Uterus (tissue), 2 donors: Measurements from ENCODE around the gene SLC6A19.

ENCODE experiments used
- CTCF ChIP-seq, 4 experiments: fragments of 200-600 bp in 2 of 4; fragments of 450-650 bp in 2 of 4; sonication (generic) in 2 of 4; IDR thresholded peaks; one replicate each; pipeline ENCODE4 v1.5.1; 2016 to 2019; ENCODE audit warnings: antibody characterized with exemption in 4 of 4, mild to moderate bottlenecking in 2 of 4, moderate library complexity in 1 of 4
- POLR2A ChIP-seq, 2 donors: fragments of 450-650 bp; IDR thresholded peaks; one replicate each; pipeline ENCODE4 v1.6.1; 2016; ENCODE audit warnings: antibody characterized with exemption in 2 of 2, mild to moderate bottlenecking in 1 of 2, moderate library complexity in 1 of 2

- TF ChIP-seq CTCF (IDR thresholded peaks at IDR 0.05), result no peak
- no peak for TF ChIP-seq POLR2A (IDR thresholded peaks at IDR 0.05)
These were observed 42.1 kb upstream of the SLC6A19 start for GRCh38 chr5:1159341-1159675.
